GM12865 (cell line): ENCODE measurements around the gene CORO2A.
"Not testable (repeated sequence)": the region's sequence is repeated elsewhere in the genome, so short reads cannot be mapped to it uniquely, and the experiment has no call there.

Experiments used
- DNase-seq: peaks from one replicate; pipeline ENCODE4 v3.0.0; 2010; ENCODE audit warnings: low read depth
- H3K4me3 ChIP-seq: 2 replicates; pipeline ENCODE4 v1.5.1; 2011; ENCODE audit warnings: mild to moderate bottlenecking, low read depth, low read length, control low read depth
- CTCF ChIP-seq: IDR thresholded peaks from 2 replicates; pipeline ENCODE4 v1.5.1; 2011; ENCODE audit warnings: low read length, control low read depth, low read depth, inconsistent platforms; ENCODE audit not compliant: insufficient read depth; ENCODE audit errors: missing control alignments

The CORO2A gene

GRCh38 chr9:98083061-98083501 is 109.4 kb downstream of the CORO2A start:
- DNase-seq, result no peak
- no peak for TF ChIP-seq CTCF
- H3K4me3 ChIP-seq, result no peak overlapping the region

DNA sequence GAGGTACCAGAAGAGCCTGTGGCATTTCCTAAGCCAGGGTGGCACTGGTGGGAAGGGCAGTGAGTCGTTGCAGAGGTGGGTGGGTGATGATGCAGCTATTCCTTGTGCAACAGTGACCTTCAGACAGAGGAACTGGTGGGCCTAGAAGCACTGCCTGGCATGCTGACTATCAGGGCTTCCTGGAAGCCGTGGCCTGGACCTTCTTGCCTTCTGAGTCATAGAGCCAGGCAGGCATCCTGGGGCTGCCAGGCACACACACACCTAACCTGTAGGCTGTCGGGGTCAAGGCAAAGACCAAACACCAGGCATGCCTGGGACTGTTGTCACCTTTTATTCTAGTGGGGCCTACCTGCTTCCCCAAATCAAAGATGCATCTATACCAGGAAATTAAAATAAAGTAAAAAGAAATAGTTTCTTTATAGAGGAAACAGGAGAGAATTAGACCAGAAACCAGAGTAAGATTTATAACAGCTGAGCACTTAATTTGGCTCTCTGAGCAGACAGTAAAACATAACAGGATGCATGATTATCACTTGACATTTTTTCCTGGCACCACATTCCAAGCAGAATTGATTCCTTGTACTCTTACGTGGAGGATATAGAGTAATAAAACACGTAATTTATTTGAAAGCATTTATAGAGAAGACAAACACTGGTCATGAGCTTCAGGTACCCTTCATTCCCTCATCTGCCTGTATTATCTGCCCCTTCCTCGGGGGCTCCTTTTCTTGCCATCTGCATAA is 110.8 kb downstream of the CORO2A start:
- TF ChIP-seq CTCF, result no peak
- no peak overlapping the region for H3K4me3 ChIP-seq
- DNase-seq, result no peak

DNA sequence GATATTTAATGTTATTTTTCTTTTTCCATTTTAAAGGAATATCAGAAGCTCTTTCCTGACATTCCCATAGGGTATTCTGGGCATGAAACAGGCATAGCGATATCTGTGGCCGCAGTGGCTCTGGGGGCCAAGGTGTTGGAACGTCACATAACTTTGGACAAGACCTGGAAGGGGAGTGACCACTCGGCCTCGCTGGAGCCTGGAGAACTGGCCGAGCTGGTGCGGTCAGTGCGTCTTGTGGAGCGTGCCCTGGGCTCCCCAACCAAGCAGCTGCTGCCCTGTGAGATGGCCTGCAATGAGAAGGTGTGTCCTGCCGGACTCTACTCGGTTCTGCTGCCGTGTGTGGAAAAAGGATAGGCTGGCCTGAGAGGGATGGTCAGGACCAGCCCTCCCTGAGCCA is 111.7 kb downstream of the CORO2A start:
- no peak for TF ChIP-seq CTCF

GRCh38 chr9:98080326-98080725 is 112.1 kb downstream of the CORO2A start:
- no peak for DNase-seq
- H3K4me3 ChIP-seq, result no peak overlapping the region
- no peak for TF ChIP-seq CTCF

More for the DNA sequence above, 111.7 kb downstream of the CORO2A start:
- no peak overlapping the region for H3K4me3 ChIP-seq
- DNase-seq, result no peak

DNA sequence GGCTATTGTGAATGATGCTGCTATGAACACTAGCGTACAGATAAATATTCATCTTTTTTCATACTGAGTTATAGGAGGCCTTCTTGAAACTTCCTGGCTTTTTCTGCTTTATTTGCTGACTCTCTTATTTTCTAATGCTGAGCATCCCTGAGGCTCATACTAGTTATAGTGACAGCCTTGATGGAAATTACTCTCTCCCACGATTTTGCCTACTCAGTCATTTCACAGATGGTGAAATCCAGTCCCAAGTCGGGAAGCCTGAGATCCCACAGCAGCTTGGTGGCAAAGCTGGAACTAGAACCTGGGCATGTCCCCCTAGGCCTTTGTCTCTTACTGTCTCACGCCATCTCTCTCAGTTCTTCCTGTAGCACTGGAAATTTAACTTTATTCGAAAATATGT is 113.5 kb downstream of the CORO2A start:
- no peak overlapping the region for H3K4me3 ChIP-seq
- no peak for DNase-seq
- no peak for TF ChIP-seq CTCF

DNA sequence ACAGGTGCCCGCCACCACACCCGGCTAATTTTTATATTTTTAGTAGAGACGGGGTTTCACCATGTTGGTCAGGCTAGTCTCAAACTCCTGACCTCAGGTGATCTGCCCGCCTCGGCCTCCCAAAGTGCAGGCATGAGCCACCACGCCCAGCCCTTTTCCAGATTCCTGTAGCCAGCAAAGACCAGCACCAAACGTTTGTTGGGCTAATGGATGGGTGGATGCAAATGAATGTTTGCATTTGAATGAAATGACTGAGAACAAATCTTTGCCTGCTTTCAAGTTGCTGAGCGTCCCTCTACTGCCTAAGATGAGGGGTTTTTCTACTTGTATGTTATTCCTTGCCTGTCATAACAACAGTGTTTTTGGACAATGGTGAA is 115.9 kb downstream of the CORO2A start:
- DNase-seq, H3K4me3 ChIP-seq: not testable (repeated sequence)

DNA sequence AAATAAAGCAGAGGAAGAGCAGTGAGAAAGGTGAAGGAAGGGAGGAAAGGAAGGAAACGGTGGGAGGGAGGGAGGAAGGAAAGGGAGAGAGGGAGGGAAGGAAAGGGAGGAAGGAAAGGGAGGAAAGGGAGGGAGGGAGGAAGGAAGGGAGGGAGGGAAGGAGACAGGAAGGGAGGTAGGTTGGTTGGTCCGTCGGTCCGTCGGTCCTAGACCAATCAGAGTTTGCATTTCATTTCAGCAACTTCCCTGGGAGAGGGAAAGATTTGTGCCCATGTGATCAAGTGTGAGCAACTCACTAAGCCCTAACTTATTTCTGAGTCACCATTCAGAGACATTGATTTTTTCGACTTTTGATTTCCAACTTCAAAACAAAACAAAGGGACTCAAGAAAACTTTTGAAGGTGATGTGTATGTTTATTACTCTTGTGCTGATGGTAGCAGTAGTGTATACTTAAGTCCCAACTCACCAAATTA is 117.1 kb downstream of the CORO2A start:
- no peak for TF ChIP-seq CTCF
- H3K4me3 ChIP-seq, result no peak overlapping the region
- no peak for DNase-seq
